ENCODE data around the gene RIC8B.

RIC8B gene

GRCh38 chr12:106868982-106869700 is 94.7 kb downstream of the RIC8B start:
- no peak for DNase-seq (ENCODE audit: low read depth)

- DNase-seq (ENCODE audit: low read depth) = no peak
Measured at GRCh38 chr12:106870116-106870515, 95.6 kb downstream of the RIC8B start.

GRCh38 chr12:106871477-106871876 is 97.0 kb downstream of the RIC8B start:
- DNase-seq (ENCODE audit: low read depth) = no peak

- DNase-seq (ENCODE audit: low read depth) = no peak
Measured at GRCh38 chr12:106873983-106874382, 99.5 kb downstream of the RIC8B start.

GRCh38 chr12:106878804-106879203 is 104.3 kb downstream of the RIC8B start:
- no peak for DNase-seq (ENCODE audit: low read depth)

GRCh38 chr12:106879612-106880011 is 105.1 kb downstream of the RIC8B start:
- DNase-seq (ENCODE audit: low read depth) = no peak

GRCh38 chr12:106883426-106883825 is 108.9 kb downstream of the RIC8B start:
- DNase-seq (ENCODE audit: low read depth) = no peak

- no peak for DNase-seq (ENCODE audit: low read depth)
Measured at GRCh38 chr12:106885026-106885425, 110.5 kb downstream of the RIC8B start.

- DNase-seq (ENCODE audit: low read depth) = no peak
Measured at GRCh38 chr12:106885541-106886249, 111.2 kb downstream of the RIC8B start.

GRCh38 chr12:106886932-106887331 is 112.5 kb downstream of the RIC8B start:
- DNase-seq (ENCODE audit: low read depth) = no peak

GRCh38 chr12:106888348-106888970 is 114.0 kb downstream of the RIC8B start:
- no peak for DNase-seq (ENCODE audit: low read depth)

- no peak for DNase-seq (ENCODE audit: low read depth)
Measured at GRCh38 chr12:106889326-106889725, 114.8 kb downstream of the RIC8B start.

GRCh38 chr12:106889950-106890626 is 115.6 kb downstream of the RIC8B start:
- no peak for DNase-seq (ENCODE audit: low read depth)

GRCh38 chr12:106892075-106892474 is 117.6 kb downstream of the RIC8B start:
- no peak for DNase-seq (ENCODE audit: low read depth)

GRCh38 chr12:106893451-106893850 is 119.0 kb downstream of the RIC8B start:
- DNase-seq (ENCODE audit: low read depth) = no peak

GRCh38 chr12:106894774-106895173 is 120.3 kb downstream of the RIC8B start:
- no peak for DNase-seq (ENCODE audit: low read depth)

- DNase-seq (ENCODE audit: low read depth) = no peak
Measured at GRCh38 chr12:106896603-106897002, 122.1 kb downstream of the RIC8B start.

GRCh38 chr12:106897082-106897481 is 122.6 kb downstream of the RIC8B start:
- no peak for DNase-seq (ENCODE audit: low read depth)

GRCh38 chr12:106897981-106898901 is 123.8 kb downstream of the RIC8B start:
- DNase-seq (ENCODE audit: low read depth) = no peak

- DNase-seq (ENCODE audit: low read depth) = no peak
Measured at GRCh38 chr12:106900554-106900953, 126.1 kb downstream of the RIC8B start.

- no peak for DNase-seq (ENCODE audit: low read depth)
Measured at GRCh38 chr12:106901276-106901675, 126.8 kb downstream of the RIC8B start.

GRCh38 chr12:106902053-106902452 is 127.6 kb downstream of the RIC8B start:
- DNase-seq (ENCODE audit: low read depth) = no peak
